Smooth muscle cell of the brain vasculature (primary cell): ENCODE results near the gene HERC6.
"Not testable (repeated sequence)": the region's sequence is repeated elsewhere in the genome, so short reads cannot be mapped to it uniquely, and the experiment has no call there.

Experiments
- DNase-seq: peaks from one replicate; pipeline ENCODE4 v3.0.0-alpha.2; 2012; ENCODE audit warnings: low read depth, low spot score

The HERC6 gene

DNA sequence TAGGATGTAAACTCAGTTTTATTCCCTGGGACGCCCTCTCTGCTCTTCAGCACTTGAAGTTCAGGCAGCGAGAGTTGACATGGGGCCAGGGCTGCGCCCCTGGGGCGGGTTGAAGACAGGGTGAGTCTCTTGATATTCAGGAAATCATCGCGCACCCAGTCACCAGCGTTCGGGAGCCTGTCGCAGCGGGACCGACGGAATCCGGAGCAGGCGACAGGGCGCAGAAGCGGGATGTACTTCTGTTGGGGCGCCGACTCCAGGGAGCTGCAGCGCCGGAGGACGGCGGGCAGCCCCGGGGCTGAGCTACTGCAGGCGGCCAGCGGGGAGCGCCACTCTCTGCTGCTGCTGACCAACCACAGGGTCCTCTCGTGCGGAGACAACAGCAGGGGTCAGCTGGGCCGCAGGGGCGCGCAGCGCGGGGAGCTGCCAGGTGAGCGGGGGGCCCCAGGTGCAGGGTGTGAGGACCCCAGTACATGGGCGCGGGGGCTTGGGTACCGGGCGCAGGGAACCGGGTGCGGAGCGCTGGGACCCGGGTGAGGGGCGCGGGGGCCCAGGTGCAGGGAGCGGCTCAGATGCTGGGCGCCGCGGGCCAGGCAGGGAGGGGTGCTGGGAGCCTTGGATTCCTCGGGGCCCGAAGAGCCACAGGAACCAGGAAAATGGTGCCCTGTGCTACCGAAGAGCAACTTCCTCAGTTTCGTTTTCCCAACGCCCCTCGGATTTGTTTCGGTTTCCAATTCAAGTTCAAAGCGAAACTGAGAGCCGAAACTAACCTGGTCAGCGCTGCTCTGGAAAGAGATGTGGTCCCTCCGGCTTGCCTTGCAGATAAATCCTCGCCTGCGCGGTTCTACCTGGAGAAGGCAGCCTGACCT is at the start of gene HERC6:
TSS of gene HERC6 (plus strand) at position 162 of the 869 bp plus-strand sequence. CDS start at position 232, 70 bp downstream.
- DNase-seq = peak; percentile 76

DNA sequence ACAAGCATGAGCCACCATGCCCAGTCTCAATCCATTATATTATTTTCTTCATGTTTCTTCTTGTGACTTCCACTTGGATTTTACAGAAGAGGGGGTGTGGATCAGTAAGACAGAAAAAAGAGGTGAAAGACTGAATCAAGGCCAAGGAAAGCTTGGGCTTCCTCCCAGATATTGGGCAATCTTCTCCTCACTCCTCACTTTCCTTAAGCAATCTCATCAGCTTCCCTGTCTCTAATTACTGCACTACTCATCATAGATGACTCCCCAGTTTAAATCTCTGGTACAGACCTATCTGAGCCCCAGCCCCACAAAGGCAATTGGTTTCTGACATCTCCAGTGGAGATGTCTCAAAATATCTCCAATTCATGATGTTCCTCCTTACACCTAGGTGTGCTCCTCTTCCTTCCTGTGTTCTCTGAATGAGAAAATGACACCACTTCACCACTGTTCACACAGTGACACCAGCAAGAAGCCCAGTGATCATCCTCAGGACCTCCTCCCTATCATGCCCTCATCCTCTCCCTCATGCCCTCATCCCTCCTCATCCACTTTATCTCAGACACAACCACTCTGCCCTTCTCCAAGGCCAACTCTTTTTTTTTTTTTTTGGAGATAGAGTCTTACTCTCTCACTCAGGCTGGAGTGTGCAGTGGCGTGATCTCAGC is 44.8 kb upstream of the HERC6 start:
- no peak for DNase-seq

DNA sequence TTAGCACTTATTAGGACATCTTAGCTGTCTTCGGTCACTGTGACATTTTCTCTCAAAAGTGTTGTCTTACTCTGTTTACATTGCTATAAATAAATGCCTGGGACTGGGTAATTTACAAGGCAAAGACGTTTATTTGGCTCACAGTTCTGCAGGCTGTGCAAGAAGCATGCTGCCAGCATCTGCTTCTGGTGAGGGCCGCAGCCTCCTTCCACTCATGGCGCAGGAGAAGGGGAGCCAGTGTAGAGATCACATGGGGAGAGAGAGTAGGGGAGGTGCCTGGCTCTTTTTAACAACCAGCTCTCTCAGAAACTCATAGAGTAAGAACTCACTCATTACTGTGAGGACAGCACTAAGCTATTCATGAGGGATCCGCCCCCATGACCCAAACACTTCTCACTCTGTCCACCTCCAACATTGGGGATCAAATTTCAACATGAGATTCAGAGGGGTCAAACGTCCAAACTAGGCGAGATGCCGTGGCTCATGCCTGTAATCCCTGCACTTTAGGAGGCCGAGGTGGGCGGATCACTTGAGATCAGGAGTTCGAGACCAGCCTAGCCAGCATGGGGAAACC is 43.5 kb upstream of the HERC6 start:
- DNase-seq = no peak

DNA sequence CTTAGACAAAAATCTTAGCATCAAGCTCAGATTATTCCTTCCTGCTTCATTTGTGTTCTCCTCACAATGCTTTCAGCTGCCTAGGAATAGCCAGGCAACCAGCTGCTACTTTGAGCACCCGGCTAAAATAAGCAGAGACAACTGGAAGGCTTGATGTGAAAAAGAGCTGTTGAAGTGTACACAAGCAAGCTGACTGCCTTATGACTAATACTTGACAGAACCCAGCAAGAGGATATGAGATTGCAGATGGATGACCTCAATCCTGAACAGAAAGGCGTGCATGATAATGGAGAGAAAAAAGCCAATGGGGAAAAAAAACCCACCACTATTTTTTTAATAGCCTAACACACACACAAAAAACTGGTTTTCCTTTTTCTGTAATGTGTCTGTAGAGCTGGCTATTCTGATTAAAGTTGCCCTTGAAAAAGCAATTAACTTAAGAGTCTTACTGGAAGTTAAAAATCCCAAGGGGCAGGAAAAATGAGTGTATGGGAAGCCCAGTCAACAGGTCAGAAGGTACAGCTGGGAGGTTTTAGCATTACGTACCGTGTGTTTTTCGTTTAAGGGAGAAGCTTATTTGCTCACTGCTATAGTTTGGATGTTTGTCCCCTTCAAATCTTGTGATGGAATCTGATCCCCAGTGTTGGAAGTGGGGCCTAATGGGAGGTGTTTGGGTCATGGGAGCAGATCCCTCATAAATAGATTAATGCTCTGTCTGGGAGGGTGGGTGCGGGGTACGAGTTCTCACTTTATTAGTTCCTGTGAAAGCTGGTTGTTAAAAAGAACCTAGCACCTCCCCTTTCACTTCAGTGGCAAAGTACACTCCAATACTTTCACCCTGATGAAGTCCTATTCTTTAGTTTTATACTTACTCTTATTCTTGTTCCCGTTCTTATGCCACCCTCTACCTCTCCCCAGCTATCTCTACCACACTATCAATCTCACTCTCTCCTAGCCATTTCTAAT is 37.1 kb upstream of the HERC6 start:
- peak; percentile 78 for DNase-seq

DNA sequence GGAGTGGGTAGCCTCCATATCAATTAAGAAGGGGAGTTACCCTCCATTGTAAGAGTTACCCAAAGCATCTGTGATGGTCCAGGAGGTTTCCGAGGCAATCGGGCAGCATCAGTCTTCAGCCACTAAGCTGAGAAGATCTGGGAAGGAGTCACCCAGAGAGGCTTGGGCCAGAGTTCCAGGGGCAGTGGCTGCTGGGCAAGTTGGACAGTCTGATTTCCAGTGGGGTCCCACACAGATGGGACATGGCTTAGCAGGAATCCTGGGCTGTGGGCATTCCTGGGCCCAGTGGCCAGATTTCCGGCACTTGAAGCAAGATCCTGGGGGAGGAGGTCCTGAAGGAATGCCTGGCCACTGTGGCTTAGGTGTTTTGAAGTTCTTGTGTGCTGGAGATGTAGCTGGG is 31.8 kb upstream of the HERC6 start:
- not testable (repeated sequence) for DNase-seq

DNA sequence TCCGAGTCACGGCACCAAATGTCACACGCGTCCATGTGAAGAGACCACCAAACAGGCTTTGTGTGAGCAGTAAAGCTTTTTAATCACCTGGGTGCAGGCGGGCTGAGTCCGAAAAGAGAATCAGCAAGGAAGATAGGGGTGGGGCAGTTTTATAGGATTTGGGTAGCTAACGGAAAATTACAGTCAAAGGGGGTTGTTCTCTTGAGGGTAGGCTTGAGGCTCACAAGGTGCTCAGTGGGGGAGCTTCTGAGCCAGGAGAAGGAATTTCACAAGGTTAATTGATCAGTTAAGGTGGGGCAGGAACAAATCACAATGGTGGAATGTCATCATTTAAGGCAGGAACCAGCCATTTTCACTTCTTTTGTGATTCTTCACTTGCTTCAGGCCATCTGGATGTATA is 29.9 kb upstream of the HERC6 start:
- DNase-seq = not testable (repeated sequence)

DNA sequence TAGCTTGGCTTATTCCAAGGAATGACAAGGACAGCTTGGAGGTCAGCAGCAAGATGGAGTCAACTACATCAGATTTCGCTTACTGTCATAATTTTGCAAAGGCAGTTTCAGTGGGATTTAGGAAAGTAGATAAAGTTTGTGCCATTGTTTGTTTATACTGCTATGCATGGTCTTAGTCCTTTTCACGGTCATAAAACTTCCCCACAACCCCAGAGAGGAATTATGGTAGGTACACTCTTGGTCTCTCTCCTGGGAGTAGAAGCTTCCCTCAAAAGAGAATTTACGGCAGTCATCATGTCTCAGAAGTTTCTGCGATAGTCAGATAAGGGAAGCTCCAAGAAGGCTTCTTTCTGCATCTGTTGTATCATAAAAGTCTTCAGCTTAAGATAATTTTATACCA is 27.9 kb upstream of the HERC6 start:
- DNase-seq = no peak

DNA sequence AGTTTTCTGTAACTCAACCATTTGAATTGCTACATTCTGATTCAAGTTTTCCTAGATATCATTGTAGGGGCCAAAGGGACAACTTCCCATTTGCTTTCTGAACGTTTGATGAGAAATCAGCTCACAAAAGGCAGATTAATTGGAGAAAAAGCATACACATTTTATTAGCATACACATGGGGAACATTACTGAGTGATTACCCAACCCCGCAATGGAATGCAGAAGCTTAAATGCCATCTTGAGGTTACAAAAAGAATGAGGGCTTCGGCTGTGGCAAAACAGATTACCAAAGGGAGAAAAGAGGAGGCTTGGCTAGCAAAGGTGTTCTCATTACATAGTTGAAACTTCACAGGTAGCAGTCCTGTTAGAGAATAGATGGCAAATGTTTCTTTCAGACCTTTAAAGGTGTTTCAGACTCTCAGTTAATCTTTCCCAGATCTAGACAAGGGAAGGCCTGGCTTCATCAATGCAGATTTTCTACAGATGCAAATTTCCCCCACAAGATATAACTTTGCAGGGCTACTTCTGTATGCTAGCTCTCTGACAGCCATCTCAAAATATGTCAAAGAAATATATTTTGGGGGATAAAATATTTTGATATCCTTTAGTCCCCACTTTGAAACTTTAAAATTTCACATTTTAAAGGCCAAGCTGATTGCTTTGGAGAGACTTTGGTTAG is 26.5 kb upstream of the HERC6 start:
- no peak for DNase-seq

DNA sequence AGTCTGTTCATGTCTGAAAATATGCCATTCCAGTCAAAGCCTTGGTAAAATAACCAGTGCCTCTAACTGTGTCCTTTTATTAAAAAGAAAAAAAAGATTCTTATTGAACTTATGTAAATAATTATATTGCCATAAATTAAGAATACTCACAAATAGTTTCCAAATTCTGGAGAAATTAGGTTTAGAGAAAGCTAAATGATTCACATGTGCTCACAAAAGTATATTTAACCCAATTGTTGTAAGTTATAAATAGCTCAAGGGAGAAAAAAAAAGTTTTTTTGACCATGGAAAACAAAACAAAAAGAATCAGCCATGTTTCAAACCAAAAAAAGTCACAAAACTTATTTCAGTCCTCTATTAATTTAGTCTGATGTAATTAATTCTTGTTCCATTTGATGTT is 25.3 kb upstream of the HERC6 start:
- no peak for DNase-seq

DNA sequence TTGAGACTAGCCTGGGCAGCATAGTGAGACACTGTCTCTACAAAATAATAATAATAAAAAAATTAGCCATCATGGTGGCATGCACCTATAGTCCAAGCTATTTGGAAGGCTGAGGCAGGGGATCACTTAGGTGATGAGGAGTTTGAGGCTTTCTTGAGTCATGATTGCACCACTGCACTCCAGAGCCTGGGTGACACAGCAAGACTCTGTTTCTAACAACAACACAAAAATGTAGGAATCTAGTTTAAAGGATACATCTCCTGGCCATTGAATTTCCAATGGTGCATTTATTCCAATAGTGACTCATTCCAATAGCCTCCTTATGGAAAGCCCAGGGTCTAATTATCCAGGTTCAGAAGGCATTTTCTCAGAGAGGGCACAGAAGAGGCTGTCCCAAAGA is 21.9 kb upstream of the HERC6 start:
- DNase-seq = no peak

DNA sequence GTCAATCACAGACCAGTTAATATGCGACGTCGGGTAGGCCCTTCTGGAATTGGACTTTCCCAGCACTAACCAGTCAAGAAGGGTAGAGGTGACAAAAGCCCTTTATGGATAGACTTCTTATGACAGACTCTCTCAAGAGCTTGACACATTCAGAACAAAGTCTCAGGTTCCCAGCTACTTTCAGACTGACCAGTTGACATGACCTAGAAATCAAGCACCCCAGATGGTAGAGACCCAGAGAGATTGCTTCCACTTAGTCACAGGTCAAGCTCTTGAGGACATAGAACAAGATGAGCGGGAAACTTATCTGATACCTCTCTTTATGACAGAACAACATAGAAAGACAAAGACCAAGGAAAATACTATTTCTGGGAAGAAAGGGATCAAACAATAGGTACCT is 21.4 kb upstream of the HERC6 start:
- DNase-seq = no peak

DNA sequence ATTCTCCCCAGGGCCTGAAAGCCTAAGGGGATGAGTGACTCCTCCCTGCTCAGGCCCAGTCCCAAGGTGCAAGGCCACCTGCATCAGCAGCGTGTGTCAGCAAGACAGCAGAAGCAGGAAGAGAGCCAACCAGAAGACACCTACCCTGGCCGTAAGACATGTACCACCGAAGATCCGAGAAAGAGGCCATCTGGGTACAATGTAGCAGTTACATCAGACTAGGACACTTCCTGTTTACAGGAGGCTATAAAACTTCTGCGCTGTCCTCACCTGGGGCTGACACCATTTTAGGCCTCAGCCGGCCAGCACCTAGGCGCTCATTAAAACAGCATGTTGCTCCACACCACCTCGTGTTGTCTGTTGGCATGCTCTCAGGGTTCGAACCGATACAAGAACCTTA is 19.1 kb upstream of the HERC6 start:
- no peak for DNase-seq

DNA sequence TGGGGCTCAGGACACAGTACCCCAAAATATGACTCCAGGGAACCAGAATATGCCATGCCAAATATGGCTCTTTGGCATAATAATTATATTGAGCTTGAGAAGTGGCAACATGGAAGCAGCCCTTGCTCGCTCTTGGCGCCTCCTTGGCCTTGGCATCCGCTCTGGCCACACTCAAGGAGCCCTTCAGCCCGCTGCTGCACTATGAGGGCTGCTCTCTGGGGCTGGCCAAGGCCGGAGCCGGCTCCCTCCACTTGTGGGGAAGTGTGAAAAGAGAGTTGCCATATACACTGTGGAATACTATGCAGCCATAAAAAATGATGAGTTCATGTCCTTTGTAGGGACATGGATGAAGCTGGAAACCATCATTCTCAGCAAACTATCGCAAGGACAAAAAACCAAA is 18.4 kb upstream of the HERC6 start:
- no peak for DNase-seq

DNA sequence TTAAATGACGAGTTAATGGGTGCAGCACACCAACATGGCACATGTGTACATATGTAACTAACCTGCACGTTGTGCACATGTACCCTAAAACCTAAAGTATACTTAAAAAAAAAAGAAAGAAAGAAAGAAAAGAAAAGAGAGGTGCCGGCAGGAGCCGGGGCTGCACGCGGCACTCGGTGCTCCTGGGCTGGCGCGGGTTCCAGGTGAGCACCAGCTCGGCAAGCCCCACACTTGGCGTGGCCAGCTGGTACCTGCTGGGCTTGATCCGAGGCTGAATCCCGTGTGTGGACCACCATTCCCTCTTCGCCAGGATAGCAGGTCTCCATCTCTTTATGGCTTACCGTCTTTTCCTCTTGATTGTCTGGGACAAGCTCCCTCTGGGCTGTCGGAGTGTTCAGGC is 17.9 kb upstream of the HERC6 start:
- DNase-seq = no peak

DNA sequence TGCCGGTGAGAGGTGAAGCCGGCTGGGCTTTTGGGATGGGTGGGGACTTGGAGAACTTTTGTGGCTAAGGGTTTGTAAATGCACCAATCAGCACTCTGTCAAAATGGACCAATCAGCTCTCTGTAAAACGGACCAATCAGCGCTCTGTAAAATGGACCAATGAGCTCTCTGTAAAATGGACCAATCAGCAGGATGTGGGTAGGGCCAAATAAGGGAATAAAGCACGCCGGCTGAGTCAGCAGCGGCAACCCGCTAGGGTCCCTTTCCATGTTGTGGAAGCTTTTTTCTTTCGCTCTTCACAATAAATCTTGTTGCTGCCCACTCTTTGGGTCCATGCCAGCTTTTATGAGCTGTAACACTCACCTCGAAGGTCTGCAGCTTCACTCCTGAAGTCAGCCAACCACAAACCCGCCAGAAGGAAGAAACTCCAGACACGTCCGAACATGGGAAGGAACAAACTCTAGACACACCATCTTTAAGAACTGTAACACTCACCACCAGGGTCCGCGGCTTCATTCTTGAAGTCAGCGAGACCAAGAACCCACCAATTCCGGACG is 17.4 kb upstream of the HERC6 start:
- not testable (repeated sequence) for DNase-seq

DNA sequence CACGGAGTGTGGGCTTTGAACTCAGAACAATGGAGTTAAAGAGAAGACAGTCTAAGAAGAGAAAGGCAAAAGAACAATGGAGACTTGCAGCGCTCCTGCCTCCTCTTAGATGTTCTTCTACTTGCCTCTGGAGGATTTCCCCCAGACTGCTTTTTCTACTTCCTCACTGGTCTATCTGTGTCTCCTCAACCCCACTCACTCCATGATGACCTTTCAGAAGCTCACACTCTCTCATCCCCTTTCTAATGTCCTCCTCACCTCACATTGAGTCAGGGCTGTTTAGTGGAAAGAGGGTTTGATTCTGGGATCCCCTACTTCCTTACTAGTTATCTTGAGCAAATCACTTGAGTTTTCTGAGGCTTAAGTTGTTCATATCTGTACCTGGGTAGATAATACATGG is 12.2 kb upstream of the HERC6 start:
- DNase-seq = no peak

DNA sequence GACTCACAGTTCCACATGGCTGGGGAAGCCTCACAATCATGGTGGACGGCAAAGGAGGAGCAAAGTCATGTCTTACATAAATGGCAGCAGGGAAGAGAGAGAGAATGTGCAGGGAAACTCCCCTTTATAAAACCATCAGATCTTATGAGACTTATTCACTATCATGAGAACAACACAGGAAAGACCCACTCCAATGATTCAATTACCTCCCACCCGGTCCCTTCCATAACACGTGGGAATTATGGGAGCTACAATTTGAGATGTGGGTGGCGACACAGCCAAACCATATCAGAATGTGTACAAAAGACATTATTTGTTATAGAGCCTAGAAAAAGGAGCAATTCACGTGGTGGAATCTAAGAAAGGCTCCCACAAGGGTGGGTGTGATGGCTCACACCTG is 10.8 kb upstream of the HERC6 start:
- DNase-seq = no peak

DNA sequence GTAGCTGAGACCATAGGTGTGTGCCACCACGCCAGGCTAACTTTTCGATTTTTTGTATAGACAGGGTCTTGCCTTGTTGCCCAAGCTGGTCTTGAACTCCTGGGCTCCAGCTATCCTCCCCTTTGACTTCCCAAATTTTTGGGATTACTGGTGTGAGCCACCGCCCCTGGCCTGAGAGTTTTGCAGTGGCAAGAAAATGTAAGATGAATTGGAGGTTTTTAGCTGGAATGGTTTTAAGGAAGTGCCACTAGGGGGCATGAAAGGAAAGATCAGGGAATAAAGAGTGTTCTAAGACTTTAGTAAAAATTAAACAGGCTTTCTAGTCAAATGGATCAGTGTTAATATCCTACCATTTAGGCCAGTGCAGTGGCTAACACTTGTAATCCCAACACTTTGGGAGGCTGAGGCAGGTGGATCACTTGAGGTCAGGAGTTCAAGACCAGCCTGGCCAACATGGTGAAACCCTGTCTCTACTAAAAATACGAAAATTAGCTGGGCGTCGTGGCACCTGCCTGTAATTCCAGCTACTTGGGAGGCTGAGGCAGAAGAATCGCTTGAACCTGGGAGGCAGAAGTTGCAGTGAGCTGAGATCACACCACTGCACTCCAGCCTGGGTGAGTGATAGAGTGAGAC is 9.4 kb upstream of the HERC6 start:
- DNase-seq = peak; percentile 15

DNA sequence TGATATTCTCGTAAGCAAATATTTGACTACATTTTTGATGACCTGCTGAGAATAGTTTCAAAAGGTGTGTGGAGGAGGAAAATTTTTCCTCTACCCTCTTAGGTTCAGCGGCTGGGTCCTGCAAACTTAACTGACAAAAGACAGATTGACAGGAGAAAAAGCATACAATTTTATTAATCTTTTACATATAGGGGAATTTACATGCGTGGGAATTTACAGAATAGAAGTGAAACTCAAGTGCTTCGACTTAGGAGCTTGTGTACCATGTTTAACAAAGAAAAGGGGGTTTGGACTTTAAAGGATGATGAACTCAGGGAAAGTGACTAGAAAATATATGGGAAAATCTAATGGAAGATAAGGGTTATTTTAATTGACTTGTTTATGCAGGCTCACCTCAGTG is 2.5 kb downstream of the HERC6 start:
- DNase-seq = no peak

DNA sequence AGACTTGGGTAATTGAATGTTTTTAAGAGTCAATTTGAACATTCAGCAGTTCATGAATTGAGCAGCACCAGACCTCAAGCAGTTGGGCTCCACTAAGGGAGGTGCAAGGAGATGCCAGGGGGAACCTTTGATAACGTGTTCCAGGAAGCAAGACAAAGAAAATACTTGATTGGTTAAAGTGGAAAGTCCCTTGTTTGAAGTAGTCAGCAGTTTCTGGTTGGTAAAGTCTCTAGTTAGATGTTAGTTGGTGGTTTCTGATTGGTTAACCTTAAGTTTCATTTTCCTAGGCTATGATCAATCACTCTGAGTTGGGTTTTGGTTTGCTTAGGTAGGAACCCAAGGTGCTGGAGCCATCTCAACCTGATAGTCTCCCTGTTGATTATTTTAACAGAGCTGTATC is 4.0 kb downstream of the HERC6 start:
- no peak for DNase-seq
